Measurements from ENCODE around the gene ACACB.

Gene ACACB

GRCh38 chr12:109179927-109180326 is 63.5 kb downstream of the ACACB start:
- no peak for DNase-seq

DNA sequence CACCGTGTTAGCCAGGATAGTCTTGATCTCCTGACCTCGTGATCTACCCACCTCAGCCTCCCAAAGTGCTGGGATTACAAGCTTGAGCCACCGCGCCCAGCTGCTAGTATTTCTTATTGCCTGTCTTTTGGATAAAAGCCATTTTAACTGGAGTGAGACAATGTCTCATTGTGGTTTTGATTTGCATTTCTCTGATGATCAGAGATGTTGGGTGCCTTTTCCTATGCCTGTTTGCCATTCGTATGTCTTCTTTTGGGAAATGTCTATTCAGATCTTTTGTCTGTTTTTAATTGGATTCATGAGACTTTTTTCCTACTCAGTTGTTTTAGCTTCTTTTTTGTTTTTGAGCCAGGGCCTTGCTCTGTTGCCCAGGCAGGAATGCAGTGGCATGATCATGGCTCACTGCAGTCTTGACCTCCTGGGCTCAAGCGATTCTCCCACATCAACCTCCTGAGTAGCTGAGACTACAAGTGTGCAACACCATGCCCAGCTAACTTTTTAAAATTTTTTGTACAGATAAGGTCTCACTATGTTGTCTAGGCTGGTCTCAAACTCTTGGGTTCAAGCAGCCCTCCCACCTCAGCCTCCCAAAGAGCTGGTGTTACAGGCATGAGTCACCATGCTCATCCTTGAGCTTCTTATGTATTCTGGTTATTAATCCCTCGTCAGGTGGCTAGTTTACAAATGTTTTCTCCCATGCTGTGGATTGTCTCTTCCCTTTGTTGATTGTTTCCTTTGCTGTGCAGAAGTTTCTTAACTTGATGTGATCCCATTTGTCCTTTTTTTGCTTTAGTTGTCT is 65.9 kb downstream of the ACACB start:
- DNase-seq, result no peak

GRCh38 chr12:109185441-109185840 is 69.1 kb downstream of the ACACB start:
- DNase-seq, result no peak

- DNase-seq, result no peak
Measured at GRCh38 chr12:109186993-109187653, 70.7 kb downstream of the ACACB start.

- no peak for DNase-seq
Measured at GRCh38 chr12:109188108-109188712, 71.8 kb downstream of the ACACB start.

DNA sequence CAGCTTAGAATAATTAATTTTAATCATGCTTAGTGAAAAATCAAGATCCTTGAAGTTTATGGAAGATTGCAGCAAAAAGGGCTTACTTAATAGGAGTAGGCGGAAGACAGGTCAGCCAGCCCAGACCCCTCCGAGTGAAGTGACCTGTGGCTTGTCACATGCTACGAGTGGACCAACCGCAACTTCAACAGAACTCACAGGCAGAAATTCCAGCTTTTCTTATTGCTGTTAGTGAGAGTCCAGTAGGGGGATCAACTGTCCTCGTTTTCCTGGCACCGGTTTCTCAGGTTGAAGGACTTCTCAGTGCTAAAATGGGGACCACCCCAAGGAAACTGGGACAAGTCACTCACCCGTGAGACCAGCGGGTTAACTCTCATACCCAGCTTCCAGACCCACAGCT is 72.9 kb downstream of the ACACB start:
- DNase-seq, result no peak

DNA sequence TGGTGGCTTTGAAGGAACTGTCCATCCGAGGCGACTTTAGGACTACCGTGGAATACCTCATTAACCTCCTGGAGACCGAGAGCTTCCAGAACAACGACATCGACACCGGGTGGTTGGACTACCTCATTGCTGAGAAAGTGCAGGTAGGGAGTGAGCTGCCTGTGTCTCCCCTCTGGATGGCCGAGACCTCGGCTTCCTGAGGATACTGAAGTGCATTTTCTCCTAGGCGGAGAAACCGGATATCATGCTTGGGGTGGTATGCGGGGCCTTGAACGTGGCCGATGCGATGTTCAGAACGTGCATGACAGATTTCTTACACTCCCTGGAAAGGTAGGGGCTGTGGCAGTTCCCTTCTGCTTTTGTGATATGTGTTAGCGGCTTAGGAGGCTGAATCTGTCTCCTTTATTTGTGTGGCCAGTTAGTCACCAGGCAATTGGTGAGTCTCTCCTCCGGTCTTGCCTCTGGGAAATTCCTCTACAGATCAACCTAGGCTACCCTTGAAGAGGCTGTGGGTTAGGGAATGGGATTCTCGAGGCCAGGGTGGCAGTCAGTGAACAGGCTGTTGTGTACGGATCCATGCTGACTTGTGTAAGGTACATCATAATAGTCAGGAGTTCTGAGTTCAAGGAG is 75.3 kb downstream of the ACACB start:
- DNase-seq, result no peak

GRCh38 chr12:109192358-109192757 is 76.0 kb downstream of the ACACB start:
- DNase-seq, result no peak

- no peak for DNase-seq
Measured at GRCh38 chr12:109193896-109194295, 77.5 kb downstream of the ACACB start.

GRCh38 chr12:109196332-109196731 is 79.9 kb downstream of the ACACB start:
- no peak for DNase-seq

- no peak for DNase-seq
Measured at GRCh38 chr12:109197327-109197726, 80.9 kb downstream of the ACACB start.

- no peak for DNase-seq
Measured at GRCh38 chr12:109199324-109199723, 82.9 kb downstream of the ACACB start.

- DNase-seq, result no peak
Measured at GRCh38 chr12:109200825-109201495, 84.6 kb downstream of the ACACB start.

DNA sequence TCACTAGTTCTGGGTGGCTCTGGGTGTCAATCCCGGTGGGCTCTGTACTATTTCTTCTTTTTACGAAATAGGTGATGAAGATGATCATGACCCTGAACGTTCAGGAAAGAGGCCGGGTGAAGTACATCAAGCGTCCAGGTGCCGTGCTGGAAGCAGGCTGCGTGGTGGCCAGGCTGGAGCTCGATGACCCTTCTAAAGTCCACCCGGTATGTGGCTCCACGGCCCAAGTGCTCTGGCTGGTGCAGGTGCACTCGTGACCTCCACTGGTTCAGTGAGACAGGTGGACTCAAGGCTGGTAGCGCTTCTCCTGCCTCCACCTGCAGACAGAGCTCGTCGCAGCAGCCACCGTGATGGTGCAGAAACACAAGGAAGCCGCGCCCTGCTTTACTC is 85.1 kb downstream of the ACACB start:
- DNase-seq, result no peak

GRCh38 chr12:109202770-109203169 is 86.4 kb downstream of the ACACB start:
- DNase-seq, result no peak

DNA sequence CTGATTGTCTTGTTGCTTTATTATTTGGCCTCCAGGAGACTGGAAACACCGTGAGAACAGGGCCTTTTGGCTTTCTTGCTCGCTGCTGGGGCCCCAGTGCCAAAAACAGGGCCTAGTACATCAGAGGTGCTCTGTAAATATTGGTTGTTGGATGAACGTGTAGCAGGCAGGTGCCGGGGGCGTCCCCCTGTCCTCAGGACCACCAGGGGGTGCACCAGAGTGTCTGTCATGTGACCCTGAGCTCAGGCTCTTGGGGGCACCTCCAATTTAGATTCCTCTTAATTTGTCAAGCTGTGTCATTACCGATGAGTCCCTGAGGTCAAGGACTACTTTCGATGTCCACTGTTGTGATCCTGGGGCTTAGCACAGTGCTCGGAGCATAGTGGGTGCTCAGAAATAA is 87.1 kb downstream of the ACACB start:
- no peak for DNase-seq

- no peak for DNase-seq
Measured at GRCh38 chr12:109209082-109209481, 92.7 kb downstream of the ACACB start.

GRCh38 chr12:109212460-109213115 is 96.2 kb downstream of the ACACB start:
- no peak for DNase-seq

GRCh38 chr12:109214131-109214530 is 97.7 kb downstream of the ACACB start:
- DNase-seq, result no peak

DNA sequence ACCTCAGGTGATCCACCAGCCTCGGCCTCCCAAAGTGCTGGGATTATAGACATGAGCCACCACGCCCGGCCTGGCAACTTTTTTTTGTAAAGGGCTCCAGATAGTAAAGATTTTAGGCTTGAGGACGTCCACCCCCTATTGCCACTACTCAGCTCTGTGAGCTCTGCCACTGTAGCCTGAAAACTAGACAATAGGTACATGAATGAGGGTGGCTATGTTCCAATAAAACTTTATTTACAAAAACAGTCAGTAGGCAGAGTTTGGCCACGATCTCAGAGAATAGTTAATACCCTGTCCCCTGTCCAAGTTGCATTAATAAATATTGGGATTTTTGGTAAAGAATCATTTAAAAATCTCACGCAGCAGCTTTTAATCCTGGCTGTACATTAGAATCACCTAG is 102.6 kb downstream of the ACACB start:
- DNase-seq, result no peak

GRCh38 chr12:109219938-109220337 is 103.6 kb downstream of the ACACB start:
- no peak for DNase-seq

DNA sequence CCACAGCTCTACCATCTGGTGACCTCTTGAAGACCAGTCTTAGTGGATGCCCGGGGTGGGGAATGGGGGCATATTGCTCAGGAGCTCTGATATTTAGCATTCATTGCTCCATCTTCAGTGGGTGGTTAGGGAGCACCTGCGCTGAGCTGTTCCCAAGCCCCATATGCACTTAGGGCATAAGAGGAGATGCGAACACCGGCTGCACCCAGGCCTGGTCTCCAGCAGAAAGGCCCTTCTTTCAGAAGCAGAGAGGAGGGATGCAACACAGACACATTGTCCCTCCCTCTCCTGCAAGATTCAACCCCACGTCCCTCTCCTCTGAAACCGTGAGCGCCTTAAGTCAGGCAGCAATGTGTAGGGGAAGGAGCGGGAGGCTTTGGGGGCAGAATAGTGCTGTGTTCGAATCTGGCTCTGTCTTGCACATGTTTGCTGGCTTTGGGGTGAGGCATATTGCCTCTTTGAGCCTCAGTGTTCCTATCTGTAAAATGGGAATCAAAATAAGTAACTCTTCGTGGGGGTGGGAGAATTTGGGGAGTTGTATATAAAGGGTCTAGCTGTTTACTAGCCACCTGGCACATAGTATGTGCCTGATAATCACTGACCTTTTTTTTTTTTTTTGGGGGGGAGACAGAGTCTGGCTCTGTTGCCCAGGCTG is 105.0 kb downstream of the ACACB start:
- DNase-seq, result no peak

Data from stimulated activated CD4-positive, alpha-beta T cell treated with anti-CD3 and anti-CD28 coated beads, Interleukin-2, amount 100 ng/mL, for 48 hours (primary cell).